ENCODE measurements around the gene POU3F1.

POU3F1 gene

DNA sequence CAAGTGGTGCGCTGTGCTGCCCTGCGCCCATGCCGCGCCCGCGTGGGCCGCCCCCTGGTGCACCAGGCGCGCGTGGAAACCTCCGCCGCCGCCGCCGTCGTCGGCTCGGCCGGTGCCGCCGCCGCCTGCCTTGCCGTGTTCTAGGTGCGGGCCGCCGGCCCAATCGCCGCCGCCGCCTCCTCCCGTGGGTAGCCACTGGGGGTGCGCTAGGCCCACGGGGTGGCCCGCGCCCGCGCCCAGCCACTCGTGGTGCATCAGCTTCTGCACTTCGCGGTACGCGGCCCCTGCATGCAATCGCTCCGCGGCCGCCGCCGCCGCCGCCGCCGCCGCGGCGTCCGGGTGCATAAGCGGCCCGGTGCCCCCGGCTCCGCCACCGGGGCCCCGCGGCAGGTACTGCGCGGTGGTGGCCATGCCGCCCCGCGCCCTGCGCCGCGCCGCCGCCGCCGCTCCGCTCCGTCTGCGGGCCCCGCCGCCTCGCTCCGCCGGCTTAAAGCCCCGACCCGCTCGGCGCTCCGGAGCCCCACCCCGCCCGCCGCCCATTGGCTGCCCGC is at the start of gene POU3F1:
POU3F1 (minus strand) TSS at position 461 of the 551 bp plus-strand sequence; CDS start at position 411, 50 bp downstream.
- DNase-seq (ENCODE audit: low read depth in 2 of 2): no peak

DNA sequence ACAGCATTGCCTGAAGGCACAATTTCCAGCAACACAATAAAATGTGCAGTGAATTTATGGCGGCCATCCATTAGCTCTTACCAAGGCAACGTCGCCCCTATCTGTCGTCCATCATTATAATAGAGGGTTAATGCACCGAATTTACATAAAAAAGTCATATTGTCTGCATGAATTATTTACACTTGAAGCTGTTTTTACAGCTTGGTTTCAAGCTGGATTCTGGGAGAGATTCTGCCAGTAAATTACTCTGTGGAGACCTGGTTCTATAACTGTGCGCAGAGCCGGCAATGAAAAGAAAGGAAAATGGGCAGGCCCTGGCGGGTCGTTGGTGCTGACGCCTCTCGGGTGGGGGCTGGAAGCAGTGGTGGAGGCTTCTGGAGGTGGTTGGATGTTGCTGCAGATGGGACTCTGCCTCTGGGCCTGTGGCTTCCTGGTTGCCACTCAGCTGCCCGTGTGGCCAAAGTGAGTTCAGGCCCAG is 48.9 kb upstream of the POU3F1 start:
- DNase-seq (ENCODE audit: low read depth in 2 of 2): no peak

DNA sequence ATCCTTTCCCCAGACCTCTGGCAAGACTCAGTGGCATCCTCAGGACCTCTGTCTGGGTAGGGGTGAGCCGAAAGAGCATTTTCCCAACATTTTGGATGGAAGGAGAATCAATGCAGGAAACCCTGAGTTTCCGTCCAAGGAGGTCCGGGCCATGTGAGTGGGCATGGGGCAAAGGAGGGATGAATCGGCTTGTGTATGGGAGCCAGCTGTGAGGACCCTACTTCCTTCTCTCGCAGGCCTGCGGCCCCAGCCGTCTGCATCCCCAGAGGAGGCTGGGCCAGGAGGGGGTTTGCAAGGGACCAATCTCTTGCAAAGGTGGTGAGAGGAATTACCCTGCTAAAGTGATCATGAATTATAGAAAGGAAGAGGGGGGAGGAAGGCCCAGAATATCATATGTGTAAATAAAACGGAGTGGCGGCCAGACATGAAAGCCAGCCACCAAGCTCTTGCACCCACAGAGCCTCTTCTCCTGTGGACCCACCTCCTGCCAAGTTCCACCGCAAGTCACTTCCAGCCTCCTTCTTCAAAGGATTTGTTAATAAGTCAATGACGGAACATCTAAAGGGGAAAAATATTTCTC is 48.2 kb upstream of the POU3F1 start:
- DNase-seq (ENCODE audit: low read depth in 2 of 2): no peak

DNA sequence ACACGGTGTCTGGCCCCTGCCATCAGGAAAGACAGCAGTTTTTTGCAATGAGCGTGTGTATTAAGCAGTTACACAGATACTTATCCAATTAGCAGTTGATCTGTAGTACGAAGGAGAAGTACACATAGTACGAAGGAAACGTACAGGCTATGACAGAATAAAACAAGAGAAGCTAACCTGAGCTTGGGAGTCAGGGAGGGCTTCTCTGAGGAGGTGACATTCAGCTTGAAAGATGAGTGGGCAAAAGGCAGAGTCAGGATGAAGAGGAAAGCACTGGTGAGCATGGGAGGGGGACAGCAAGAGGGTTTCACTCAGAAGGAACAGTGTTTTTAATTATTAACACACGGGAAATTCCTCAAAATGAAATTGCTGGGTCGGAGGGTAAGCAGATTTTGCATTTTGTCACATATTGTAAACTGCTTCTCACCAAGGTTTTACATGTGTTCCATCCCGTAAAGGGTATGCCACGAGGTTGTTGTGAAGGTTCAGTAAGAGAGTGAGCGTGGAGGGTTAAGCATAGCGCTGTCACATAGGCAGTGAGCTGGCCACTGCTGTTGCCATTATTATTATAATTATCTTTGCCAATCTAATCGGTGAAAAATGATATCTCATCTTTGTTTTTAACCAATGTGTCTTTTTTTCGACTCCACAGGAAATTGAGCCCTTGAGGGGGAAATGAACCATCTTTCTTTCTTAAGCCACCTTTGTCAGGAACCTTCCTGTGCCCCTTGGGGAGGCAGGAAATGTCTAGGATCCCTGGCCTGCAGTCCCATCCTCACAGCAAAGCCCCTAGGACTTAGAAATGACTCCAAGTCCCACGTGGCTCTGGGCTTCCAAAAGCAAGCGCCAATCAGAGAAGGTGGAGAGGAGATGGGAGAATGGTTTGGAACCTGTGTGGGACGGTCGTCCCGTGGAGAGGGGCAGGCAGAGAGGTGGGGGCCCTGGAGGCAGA is 47.3 kb upstream of the POU3F1 start:
- DNase-seq (ENCODE audit: low read depth in 2 of 2): no peak

DNA sequence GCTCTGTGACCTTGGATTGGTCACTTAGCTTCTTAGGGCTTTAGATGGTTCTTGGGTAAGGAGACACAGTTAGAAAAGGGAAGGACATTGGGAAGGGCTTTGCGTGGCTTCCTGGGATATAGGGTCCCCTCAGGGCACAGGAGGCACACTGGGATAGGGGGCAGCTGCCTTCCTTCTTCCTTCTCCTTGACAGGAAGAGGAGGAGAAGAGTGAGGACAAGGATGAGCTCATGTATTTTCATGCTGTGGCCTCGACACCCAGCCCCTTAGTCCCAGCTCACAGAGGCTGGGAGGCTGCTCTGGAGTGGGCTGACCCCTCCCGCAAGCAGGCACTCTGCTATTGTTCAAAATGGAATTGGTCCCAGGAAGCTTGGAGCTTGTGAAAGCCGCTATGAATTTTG is 45.7 kb upstream of the POU3F1 start:
- no peak for DNase-seq (ENCODE audit: low read depth in 2 of 2)

DNA sequence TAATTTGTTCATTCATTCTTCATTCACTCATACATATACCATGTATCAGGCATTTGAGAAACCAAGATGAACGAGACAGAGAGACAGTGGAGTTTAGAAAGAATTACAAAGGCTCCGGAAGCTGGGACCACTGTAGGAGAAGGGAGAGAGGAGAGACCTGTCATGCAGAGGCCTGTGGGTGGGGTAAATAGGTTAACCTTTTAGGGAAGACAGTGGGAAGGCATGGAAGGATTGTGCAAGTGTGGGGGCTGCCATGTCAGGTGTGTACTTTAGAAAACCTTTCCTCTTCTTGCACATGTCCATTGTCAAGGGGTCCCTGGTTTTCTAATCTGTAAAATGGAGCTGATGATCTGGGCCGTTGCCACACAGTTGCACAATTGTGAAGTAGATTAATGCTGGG is 44.2 kb upstream of the POU3F1 start:
- no peak for DNase-seq (ENCODE audit: low read depth in 2 of 2)

DNA sequence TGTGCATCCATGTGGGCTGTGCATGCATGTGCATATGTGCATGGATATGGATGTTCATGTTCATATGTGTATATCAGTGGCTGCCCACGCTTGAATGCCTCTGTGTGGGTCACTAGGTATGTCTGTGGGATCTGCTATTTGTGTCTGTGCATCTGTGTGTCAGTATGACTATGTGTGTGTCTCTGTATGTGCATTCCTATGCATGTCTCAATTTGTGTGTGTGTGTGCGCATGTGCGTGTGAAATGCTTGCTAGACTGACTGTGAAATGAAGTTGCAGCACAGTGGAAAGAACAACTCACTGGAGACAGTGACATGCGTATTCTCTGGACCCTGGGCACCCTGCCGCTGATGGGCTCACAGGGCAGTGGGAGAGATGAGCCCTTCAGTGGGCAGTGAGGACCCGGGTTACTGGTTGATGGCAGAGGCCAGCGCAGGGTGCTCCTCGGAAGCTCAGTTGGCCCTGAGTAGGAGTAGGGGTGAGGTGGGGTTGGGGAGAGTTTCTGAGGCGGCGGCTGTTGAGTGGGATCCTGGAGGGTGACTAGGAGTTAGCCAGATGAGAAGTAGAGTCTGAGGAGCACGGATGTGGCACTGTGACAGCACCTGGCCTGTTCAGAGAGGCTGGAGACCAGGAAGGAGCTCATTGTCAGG is 43.2 kb upstream of the POU3F1 start:
- no peak for DNase-seq (ENCODE audit: low read depth in 2 of 2)

DNA sequence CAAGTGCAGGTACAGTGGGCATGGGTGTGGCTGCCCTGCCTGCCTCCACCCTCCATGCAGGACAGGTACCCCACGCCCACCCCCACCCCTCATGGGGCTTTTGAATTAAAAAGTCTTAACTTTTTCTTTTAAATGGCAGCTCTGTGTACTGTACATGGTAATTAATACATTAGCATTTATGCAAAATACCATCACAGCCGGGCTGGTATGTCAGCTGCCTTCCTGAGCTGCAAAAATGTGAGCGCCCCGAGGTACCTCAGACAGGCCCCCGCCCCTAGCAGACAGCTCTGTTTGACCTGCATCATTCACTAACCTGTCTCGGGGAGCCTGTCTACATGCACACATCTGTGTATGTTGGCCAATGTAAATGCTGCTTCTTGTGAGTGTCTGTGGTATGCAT is 42.2 kb upstream of the POU3F1 start:
- no peak for DNase-seq (ENCODE audit: low read depth in 2 of 2)

DNA sequence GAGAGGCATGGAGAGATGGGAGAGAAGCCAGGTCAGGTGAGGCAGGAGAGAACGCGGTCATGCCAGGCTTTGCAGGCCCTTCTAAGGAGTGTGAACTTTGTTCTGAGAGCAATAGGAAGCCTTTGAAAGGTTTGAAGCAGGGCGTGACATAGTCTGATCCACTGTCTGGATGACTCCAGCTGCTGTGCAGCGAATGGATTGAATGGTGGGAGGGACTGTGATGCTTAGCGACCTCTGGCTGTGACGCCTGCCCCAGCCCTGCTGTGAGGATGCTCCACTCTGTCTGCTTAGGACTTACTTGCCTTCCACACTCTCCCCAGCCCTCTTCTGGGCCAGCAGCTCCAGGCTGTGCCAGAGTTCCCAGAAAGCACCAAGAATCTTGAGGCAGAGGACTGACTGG is 41.8 kb upstream of the POU3F1 start:
- DNase-seq (ENCODE audit: low read depth in 2 of 2): no peak

DNA sequence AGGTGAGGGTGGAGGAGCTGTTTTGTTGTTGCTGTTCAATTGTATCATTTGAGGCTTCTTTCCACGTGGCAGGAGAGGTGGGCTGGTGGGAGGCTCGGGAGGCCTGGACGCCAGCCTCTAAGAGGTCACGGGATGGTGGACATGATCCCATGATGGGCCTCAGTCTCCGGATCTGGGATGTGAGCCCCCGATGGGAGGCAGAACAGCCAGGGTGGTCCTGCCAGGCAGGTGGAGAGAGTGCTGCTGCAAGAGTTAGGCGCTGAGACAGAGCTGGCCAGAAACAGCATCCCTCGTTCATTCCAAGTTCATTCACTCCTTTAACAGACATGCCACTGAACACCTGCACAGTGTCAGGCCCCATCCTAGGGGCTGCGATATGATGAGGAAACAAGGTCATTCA is 41.1 kb upstream of the POU3F1 start:
- no peak for DNase-seq (ENCODE audit: low read depth in 2 of 2)

DNA sequence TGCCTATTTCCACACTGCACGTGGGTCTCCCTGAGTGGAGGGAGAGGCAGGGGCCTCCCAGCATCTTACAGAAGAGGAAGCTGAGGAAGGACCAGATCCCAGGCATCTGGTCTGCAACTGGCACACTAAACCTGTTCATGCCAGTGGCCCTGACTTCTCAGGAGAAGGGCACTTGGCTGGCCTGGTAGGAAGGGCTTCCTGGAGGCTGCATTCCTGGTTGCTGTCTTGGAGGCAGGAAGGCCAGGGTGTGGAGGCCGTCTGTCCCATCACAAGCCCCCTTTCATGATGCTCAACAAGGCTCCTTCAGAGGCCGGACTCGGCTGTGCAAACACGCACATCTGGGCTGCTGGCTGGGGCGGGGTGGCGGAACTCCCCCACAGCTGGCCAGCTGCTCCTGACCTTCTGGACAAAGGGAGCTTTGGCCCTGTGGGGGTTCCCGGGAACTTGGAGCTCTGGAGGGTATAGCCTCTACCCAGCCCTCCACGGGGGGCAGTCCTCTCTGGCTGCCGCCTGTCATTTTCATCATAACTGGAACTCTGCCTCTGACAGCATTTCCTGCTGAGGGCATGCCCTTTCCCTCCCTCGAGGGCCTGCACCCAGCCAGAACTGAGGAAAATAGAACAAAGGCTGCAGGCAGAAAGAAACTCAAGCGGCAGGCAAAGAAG is 39.2 kb upstream of the POU3F1 start:
- DNase-seq (ENCODE audit: low read depth in 2 of 2): no peak

DNA sequence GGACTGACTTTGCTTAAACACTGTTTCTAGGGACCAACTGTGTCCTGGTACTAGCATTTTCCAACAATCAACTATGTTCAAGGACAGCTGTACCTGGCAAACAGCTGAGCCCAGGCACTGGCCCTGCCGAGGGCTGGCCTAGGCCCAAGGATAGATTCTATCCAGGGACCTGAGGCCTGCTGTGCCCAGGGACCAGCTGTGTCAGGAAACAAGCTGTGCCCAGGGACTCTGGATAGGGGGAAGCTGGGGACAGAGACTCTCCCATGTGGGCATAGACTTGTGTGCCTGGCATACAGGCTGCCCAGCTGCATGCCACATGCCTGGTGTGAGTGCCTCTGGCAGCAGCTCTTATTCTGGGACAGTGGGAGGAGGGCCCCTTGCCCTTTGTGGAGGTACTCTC is 38.1 kb upstream of the POU3F1 start:
- DNase-seq (ENCODE audit: low read depth in 2 of 2): no peak

DNA sequence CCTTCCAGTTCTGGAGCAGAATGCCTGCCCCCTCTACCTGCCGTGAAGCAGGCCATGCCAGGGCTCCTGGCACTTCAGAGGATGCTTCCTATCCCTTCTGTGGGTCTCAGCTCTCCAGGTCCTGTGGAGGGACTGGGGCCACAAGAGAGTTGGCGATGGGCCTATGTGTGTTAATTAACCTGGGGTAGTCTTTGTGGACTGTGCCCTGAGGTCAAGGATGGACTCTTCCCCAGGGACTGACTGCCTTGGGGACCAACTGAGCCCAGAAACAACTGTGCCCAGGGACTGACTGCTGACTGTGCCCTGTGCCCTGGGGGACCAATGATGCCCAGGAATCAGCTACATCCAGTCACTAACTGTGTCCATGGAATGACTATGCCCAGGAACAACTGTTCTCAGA is 37.5 kb upstream of the POU3F1 start:
- no peak for DNase-seq (ENCODE audit: low read depth in 2 of 2)

DNA sequence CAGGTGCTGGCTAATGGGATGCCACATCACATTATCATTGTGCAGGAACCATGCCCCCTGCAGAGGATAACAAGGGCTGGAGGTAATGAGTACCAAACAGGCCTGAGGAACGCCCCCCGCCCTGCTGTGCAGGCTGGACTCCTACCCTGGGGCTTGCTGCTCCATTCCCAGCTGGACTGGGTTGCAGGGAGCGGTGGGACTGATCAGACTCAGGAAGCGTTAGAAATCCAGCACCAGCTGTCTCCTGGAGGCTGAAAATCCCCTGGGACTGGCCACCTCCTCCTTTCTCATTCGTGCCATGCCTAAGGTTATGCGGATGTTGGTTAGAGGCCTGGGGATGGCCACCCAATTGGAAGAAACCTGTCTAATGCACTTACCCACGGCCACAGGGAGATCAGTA is 36.9 kb upstream of the POU3F1 start:
- DNase-seq (ENCODE audit: low read depth in 2 of 2): no peak

DNA sequence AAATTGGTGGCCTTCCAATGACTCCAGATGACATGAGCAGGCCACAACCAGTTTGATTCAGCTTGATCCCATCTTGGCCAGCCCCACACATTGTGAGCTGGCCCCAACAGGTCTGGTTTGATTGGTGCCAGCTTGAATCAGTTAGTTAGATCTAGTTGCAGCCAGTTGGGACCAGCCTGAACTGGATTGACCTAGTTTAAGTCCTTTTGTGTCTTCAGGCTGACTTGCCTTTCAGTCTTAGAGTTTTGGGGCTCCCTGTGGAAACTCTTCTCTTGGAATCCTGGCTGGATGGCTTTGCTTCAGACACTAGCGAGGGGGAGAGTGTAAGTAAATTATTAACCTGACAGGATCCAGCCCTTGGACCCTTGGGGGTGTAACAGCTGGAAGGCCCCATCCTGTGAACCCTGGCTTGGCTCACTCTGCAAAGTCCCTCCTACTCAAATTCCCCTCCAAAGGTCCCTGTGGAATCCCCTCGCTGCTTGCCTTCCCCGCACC is 36.2 kb upstream of the POU3F1 start:
- no peak for DNase-seq (ENCODE audit: low read depth in 2 of 2)

DNA sequence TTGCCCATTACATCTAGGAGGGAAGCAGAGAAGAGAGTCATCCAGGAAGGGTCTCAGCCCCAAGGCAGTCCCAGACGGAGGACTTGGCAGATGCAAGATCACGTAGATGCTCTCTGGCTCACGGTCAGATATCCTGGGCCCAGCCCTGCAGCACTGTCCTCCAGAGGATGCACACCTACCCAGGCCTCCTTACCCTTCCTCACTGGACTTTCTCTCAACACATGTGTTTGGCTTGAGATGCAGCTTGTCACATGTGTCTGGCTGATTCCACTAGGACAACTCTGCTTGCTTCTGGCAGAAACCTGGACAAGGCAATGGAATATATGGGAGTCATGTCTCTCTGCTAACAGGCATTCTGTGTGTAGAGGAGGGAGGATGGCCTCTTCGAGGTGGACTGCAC is 32.4 kb upstream of the POU3F1 start:
- no peak for DNase-seq (ENCODE audit: low read depth in 2 of 2)

DNA sequence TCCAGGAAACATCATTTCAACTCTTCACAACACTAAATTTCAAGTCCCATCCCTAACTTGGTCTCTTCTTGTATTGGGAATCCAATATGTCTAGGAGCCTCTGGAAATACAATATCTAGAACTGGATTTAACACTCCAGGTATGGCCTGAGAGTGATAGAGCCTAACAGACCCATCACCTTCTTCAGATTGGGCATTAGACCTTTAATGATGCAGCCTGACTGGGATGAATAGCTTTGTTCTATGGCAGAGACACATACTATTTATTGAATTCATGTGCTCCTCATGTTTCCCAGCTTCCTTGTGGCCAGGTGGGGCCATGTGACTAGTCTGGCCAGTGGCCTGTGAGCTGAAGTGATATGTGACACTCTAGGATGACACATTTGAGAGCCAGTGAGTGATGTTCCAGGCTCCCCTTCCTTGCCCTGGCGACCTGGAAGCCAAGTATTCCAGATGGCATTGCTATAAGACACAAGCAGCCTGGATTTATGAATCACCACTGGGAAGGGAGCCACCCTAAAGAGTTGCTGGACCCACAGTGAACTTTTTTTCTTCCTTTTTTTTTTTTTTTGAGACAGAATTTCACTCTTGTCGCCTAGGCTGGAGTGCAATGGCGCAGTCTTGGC is 31.0 kb upstream of the POU3F1 start:
- DNase-seq (ENCODE audit: low read depth in 2 of 2): no peak

DNA sequence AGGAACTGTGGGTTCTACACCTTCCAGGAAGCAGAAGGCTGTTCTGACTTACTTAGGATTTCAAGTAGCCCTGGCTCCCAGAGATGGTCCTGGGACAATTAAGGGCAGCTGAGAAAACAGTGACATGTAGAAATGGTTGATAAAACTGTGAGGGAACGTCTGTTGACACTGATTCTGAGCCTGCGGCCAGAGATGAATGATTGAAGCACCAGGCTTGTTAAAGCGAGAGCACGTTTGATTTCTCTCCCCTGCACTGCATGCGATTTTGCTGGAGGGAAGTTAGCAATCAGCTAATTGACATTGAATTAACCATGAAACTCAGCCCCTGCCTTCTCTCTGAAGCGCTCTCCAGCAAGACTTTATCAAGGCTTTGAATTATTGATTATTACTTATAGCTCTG is 29.9 kb upstream of the POU3F1 start:
- no peak for DNase-seq (ENCODE audit: low read depth in 2 of 2)

DNA sequence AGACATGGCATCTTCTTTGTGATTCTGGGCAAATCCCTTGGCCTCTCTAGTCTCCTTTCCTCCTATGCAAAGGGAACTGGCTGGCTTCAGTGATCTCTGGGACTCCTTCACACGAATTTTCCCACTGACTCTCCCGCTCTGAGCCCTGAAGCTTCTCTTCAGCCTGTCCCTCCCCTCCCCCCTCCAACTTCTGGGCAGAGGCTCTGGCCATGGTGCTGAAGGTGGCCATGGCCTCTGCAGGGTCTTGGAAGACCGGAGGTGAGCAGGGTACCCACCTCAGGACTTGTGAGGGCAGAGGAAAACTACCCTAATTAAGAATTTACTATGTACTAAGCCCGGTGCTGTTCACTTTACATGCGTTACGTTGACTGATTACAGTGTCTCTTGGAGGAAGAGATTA is 29.4 kb upstream of the POU3F1 start:
- DNase-seq (ENCODE audit: low read depth in 2 of 2): no peak

DNA sequence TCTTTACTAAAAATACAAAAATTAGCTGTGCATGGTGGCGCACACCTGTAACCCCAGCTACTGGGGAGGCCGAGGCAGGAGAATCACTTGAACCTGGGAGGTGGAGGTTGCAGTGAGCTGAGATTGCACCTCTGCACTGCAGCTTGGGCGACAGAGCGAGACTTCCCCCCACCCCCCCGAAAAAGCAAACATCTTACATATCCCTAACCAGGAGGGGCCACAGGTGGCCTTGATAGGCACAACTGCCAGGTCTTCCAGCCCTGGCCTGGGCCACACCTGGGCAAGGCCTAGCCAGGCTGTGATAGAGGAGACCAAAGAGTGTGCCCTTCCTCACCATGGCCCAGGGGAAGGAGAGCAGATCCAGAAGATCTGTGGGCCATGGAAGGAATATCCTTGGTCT is 28.6 kb upstream of the POU3F1 start:
- DNase-seq (ENCODE audit: low read depth in 2 of 2): no peak

DNA sequence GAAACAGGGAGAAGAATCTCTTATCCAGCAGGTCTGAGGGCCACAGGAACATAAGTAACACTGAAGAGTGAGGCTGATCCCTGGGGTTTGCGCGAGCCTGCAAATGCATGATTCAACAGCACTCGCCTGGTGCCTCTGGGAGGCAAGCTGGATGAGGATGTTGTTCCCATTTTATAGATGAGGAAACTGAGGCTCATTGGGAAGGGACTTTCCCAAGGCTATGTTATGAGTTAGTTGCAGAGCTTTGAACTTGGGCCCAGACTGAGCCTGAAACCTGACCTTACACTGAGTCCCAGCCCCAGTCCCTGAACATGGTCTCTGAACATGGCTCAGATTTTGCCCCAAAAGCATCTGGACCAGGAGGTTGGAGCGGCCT is 27.7 kb upstream of the POU3F1 start:
- DNase-seq (ENCODE audit: low read depth in 2 of 2): no peak

Data from activated CD8-positive, alpha-beta memory T cell treated with anti-CD3 and anti-CD28 coated beads for 4 hours (primary cell).